HCT116 (cell line): ENCODE results near the gene XPC.

Source experiments
- CEBPB ChIP-seq: IDR thresholded peaks from 2 replicates; pipeline ENCODE4 v1.6.1; 2012; ENCODE audit warnings: low read depth
- CTCF ChIP-seq, 3 experiments: fragments of 200-600 bp in 1 of 3; sonication (generic) in 1 of 3; IDR thresholded peaks in 2 of 3; conservative IDR thresholded peaks in 1 of 3; 2 replicates each; pipeline ENCODE4 v1.5.1; 2012 to 2017; ENCODE audit warnings: low read depth in 2 of 3, low read length in 2 of 3, antibody characterized with exemption in 1 of 3, borderline replicate concordance in 1 of 3, control low read depth in 1 of 3, mild to moderate bottlenecking in 1 of 3, mixed read lengths in 1 of 3, mixed run types in 1 of 3, moderate library complexity in 1 of 3; ENCODE audit not compliant: insufficient read depth in 1 of 3
- POLR2AphosphoS5 ChIP-seq: IDR thresholded peaks from 2 replicates; pipeline ENCODE4 v1.6.1; 2011; ENCODE audit warnings: mild to moderate bottlenecking, low read depth, low read length, moderate library complexity

DNA sequence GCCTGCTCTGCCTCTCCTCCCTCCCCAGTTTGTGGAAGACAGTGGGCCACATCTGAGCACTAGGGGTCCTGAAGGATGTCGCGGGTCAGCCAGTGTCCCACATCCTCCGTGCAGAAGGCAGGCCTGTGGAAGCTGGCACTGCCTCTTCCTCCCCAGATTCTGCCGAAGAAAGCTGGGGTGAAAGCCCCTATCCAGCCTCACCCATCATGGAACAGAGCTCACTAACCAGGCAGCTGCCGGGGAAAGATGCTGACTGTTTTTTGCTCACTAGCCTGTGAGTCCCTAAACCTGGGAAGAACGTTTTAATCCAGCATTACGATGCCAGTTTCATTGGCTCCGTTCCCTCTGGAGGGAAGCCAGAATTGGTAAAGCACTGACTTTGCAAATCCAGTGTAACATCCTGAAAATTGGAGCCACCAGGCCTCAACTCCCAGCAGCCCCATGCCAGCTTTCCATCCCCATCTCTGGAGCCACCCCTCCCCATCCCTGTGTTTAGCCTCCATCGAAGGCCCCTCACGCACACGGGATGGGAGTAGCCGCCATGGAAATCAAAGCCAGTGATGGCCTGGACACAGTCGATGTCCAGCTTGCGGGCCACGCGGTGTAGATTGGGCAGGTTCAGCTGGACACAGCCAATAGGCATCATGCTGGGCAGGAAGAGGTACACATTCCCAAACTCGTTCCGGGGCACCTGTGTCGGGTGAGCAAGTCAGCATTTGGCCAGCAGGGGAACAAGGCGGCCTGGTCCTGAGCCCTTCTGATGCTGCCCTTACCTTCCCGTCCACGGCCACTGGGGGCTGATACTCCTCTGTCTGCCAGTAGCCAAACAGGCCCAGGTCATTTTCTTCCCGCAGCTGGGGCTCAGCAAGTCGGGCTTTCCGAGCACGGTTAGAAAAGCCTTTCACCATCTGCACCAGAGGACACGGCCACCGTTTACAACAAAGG lies 30.1 kb downstream of the XPC start:
- TF ChIP-seq CTCF (IDR thresholded peaks at IDR 0.05 in 2 of 3, conservative IDR thresholded peaks at IDR 0.05 in 1 of 3; ENCODE audit: borderline replicate concordance in 1 of 3, insufficient read depth in 1 of 3, low read depth in 2 of 3, low read length in 2 of 3): peak; percentile 27 to 64 (median 59); a peak in 5 of 6 replicates
- no peak for TF ChIP-seq POLR2AphosphoS5
- TF ChIP-seq CEBPB: no peak
